IPS-NIHi11 (cell line): ENCODE data around the gene MACROD1.
A peak's percentile ranks its signal among the peaks of the same experiment; 100 is the strongest.

ENCODE experiments used
- DNase-seq: peaks from one replicate; pipeline ENCODE4 v3.0.0; 2012; ENCODE audit warnings: mixed read lengths, low spot score

MACROD1 gene

DNA sequence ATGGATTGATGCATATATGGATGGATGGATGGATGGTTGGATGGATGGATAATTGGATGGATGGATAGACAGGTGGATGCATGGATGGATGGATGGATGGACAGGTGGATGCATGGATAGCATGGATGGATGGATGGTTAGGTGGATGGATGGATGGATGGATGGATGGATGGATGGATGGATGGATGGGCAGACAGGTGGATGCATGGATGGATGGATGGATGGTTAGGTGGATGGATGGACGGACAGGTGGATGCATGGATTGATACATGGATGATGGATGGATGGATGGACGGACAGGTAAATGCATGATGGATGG is 52.5 kb downstream of the MACROD1 start:
- DNase-seq, result no peak

- no peak for DNase-seq
Measured at GRCh38 chr11:64112771-64113461, 53.0 kb downstream of the MACROD1 start.

DNA sequence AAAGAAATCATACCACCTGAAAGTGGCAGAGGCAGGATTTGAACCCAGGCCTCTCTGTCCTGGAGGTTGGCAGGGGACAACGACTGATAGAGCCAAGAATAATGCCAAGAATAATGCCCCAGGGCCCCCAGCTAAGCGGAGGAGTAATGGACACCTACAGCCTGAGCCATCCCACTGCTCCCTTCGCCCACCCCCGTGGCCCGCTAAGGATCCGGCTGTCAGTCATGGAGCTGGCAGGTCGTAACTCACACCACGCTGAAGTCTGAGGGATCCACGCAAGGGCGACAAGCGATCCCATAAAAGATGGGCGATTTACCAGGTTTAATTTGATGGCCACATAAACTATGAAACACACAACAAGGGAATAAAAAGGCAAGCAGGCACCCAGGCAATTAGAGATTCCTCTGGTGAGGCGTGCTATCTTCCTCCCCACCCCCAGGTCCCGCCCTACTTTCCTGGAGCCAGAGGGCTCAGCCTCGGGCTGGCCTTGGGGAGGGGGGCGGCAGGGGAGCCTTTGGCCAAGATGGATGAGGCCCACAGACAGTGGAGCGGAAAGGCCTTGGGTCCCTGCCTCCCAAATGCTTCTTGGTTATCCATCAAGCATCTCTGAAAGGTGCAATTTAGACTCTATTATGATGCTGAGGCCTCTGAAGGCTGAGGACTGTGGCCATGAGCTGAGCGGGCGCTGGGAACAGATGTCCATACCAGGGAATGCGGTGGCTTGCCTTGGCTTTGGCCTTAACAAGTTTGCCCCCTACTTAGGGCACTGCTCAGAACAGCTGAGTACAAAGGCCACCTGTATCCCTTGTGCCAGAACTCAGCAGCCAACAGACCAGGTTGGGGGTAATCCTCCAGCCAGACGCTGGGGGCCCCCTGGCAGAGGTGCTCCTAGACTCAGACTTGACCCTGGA is 55.2 kb downstream of the MACROD1 start:
- DNase-seq, result no peak

- DNase-seq, result no peak
Measured at GRCh38 chr11:64109332-64109731, 56.6 kb downstream of the MACROD1 start.

- no peak for DNase-seq
Measured at GRCh38 chr11:64107303-64107702, 58.6 kb downstream of the MACROD1 start.

DNA sequence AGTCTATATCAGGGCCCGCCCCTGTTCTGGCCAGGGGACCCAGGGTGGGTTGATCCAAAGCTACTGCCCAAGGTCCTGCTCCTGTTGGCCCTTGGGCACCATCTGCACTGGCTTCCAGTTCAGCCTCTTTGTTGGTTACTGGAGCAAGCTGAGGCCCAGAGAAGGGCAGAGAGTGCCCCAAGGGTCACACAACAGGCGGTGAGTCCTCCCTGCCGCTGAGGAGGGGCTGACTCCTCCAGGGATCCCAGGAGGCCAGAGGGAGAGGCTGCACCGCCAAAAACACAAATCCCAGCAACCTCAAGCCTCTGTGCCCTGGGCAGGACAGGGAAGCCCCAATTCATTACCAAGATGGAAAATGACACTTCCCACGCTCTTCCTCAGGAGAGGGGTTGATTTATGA is 61.3 kb downstream of the MACROD1 start:
- no peak for DNase-seq

DNA sequence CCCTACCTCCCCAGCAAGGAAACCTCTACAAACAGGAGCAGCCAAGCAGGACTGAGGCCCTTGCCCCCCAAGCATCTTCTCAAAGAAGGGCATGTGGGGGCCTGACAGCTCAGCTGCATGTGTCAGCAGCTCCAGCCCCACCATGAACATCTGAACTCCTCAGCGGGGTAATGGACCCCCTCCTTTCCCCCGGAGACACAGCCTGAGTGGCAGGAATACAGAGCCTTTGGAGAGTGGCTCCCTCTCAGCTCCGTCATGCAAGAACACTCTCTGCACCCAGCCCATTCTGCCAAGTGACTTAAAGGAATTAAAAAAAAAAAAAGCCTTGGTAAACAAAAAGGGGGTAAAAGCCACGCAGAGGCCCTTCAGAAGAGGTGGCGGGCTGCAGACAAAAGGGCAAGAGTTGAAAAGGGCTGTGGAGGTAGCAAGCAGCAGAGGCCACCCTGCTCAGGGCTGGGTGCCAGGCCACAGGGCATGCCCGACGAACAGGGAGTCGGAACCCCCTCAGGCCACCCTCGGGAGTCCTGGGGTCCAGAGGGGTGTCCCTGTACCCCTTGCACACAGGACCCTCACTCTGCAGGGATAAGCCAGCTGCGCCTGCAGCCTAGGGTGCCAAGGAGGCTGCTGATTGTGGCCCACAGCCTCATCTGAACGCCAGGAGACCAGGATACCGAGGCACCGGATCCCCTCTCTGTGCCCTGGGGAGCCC is 62.5 kb downstream of the MACROD1 start:
- no peak for DNase-seq

GRCh38 chr11:64102005-64102738 is 63.7 kb downstream of the MACROD1 start:
- DNase-seq, result no peak

DNA sequence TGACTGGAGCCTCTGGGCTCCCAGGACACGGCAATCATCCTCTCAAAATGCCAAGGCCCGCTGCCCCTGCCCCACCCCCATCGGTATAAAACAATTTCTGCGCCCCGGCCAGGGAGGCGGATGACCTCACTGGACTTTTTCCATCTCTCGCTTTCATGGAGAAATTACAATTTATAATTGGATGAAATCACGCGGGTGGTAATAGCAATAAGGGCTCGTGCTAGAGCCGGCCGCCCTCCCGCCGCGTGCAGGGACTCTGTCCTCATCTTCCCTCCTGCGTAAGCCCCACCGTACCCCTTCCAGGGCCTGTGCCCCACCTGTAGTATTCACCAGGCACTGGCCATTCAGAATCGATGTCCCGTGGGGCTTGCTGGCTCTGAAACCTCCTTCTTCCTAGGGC is 64.5 kb downstream of the MACROD1 start:
- DNase-seq, result no peak

DNA sequence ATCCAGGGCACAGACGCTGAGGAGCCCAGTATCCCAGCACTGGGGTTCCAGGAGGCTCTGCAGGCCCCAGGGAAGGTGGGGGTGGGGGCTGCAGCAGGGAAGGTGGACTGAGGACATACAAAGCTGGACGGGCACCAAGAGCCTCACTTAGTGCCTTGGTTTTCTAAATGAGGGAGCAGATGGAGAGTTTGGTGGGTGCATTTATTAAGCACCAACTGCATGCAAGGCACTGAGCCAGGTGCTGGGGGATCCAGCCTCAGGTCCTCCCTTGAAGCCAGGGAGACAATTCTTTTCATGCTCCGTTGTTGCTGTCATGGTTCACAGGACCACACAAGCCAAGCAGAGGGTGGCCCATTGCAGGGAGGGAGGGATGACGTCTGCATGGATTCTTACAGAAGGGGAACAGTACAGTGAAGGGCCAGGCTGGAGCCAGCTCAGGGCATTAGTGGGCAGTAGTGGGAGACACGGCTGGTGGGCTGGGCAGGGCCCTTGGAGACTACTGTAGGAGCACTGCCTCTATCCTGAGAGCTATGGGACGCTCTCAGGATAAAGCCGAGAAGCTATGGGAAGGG is 65.0 kb downstream of the MACROD1 start:
- DNase-seq, result no peak

DNA sequence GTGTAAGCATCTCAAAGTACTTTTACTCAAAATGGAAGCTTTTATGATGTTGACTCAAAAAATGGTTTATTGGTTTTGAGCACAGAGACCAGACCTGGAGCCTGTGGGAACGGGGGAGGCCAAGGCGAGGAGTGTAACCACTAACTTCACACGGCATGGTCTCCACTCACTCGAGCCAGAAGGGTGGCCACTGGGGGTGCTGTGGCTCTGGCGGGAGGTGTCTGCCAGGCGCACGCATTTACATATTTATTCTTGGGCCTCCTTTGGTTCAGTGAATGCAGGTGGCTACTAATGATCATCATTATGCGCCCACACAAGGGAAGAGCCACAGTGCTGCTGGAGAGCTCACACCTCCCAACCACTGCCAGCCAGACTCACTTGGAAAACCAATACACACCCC is 65.6 kb downstream of the MACROD1 start:
- DNase-seq, result peak; percentile 75

DNA sequence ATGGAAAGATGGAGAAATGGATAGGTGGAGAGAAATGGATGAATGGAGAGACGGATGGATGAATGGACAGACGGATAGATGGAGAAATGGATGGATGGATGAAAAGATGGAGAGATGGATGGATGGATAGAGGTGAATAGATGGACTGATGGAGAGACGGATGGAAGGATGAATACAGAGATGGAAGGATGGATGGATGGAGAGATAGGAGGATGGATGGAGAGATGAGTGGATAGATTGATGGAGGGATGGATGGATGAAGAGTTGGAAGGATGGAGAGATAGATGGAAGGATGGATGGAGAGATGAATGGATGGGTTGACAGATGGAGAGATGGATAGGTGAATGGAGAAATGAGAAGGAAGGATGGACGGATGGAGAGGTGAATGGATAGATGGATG is 66.5 kb downstream of the MACROD1 start:
- no peak for DNase-seq

GRCh38 chr11:64098318-64098831 is 67.5 kb downstream of the MACROD1 start:
- DNase-seq, result no peak

GRCh38 chr11:64097468-64098317 is 68.2 kb downstream of the MACROD1 start:
- no peak for DNase-seq

DNA sequence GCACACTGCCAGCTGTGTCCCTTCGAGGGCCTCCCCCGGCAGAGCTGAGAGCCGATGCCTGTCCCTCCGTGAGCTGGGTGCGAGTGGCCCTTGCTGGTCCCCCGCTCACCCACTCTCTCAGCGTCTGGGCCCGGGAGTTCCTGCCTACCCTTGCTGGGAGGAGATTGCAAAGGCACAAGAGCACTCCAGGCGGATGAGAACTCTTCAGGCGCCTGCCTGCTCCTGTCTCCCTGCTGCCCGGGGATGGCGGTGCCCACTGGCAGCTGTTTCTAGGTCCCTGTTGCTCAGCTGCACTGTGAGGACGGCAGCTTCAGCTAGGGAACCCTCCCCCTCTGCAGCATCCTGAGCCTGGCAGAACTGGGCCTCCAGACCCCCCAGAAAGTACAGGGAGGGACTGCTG is 69.1 kb downstream of the MACROD1 start:
- no peak for DNase-seq

DNA sequence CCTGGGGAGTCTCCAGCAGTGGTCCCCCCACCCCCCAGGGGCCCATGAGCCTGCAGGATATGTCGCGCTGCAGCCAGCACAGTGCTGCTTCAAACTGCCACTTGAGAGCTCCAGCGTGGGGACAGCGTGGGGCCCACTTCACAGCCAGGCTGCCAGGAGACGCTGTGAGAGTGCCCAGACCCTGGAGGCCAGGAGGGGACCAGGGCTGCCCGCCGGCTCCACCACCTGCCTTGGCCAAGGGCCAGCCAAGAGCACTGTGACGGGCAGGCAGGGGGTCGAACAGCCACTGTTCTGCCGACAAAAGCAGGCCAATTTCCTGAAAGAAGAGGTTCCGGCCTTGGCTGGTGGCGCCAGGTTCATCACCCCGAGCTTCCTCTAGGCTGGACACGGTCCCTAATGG is 70.0 kb downstream of the MACROD1 start:
- no peak for DNase-seq

- no peak for DNase-seq
Measured at GRCh38 chr11:64095273-64095817, 70.6 kb downstream of the MACROD1 start.

DNA sequence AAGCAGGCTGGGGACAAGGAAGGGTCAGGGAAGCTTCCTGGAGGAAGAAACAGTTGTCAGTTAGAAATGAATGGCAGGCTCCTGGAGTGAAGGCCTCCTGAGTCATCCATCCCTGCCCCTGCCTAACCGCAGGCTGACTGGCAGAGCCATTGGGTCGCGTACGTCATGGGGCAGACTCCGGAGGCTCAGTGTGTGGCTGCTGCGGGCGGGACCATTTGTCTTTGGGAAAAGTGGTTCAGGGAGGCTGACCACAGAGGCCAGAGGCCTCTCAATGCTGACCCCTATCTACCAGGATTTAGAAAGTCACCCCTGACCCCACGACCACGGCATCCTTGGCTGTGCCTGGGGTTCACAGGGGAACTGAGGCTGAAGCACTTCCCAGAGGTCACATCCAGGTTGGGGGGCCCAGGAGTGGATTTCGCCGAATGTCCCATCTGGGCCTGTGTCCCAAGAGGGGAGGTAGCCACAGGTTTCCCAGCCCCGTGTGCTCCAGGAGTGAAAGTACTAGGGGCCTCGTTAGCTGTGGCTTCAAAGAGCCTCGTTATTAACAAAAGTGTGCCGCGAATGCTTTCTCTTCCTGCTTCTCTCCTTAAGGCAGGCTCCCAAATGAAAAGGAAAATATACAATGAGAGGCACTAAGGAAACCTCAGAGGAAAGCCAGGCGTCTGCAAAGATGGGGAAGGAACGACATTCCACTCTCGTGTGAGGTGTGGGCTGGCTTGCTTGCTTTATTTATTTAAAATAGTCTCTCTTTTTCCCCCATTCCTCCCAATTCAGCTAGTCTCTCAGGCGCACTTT is 71.3 kb downstream of the MACROD1 start:
- peak; percentile 54 for DNase-seq

GRCh38 chr11:64093233-64094039 is 72.5 kb downstream of the MACROD1 start:
- DNase-seq, result no peak
